OCI-LY1 (cell line): Measurements from ENCODE around the gene LNP1.

ENCODE experiments used
- H2AFZ ChIP-seq: fragments of 200-600 bp; sonication (generic), shearing (Covaris generic); 2 replicates; pipeline ENCODE4 v1.6.0; 2014; ENCODE audit warnings: antibody characterized with exemption, mild to moderate bottlenecking, low read length
- H3F3A ChIP-seq: fragments of 200-600 bp; sonication (generic), shearing (Covaris generic); 2 replicates; pipeline ENCODE4 v1.6.0; 2014; ENCODE audit warnings: mild to moderate bottlenecking, antibody characterized with exemption, low read length, moderate library complexity; ENCODE audit not compliant: insufficient read depth
- H3K27ac ChIP-seq: fragments of 200-600 bp; sonication (generic); 2 replicates; pipeline ENCODE4 v1.5.1; 2014; ENCODE audit warnings: low read length, mixed run types, mild to moderate bottlenecking, low read depth; ENCODE audit not compliant: poor library complexity, severe bottlenecking
- H3K27me3 ChIP-seq: fragments of 200-600 bp; sonication (generic); 2 replicates; pipeline ENCODE4 v1.6.0; 2014; ENCODE audit warnings: antibody characterized with exemption, mild to moderate bottlenecking, low read length, moderate library complexity; ENCODE audit not compliant: insufficient read depth
- H3K36me3 ChIP-seq: fragments of 200-600 bp; sonication (generic); 2 replicates; pipeline ENCODE4 v1.6.1; 2014; ENCODE audit warnings: mild to moderate bottlenecking, antibody characterized with exemption, low read length, moderate library complexity, mixed read lengths; ENCODE audit not compliant: insufficient read depth
- H3K4me1 ChIP-seq: fragments of 200-600 bp; sonication (generic); 2 replicates; pipeline ENCODE4 v1.5.1; 2014; ENCODE audit warnings: mild to moderate bottlenecking, low read length, moderate library complexity; ENCODE audit not compliant: insufficient read depth, severe bottlenecking
- H3K4me2 ChIP-seq: fragments of 200-600 bp; sonication (generic), shearing (Covaris generic); 2 replicates; pipeline ENCODE4 v1.6.1; 2014; ENCODE audit warnings: low read length
- H3K4me3 ChIP-seq: fragments of 200-600 bp; sonication (generic); 2 replicates; pipeline ENCODE4 v1.5.1; 2014; ENCODE audit warnings: low read length, low read depth, mild to moderate bottlenecking, mixed read lengths; ENCODE audit not compliant: poor library complexity, severe bottlenecking
- H3K79me2 ChIP-seq: fragments of 200-600 bp; shearing (Covaris generic); 2 replicates; pipeline ENCODE4 v1.6.1; 2016; ENCODE audit warnings: mixed run types, low read length, mixed read lengths; ENCODE audit not compliant: insufficient read depth
- H3K9ac ChIP-seq: fragments of 200-600 bp; sonication (generic), shearing (Covaris generic); 2 replicates; pipeline ENCODE4 v1.6.1; 2014; ENCODE audit warnings: mild to moderate bottlenecking, low read length, mixed read lengths
- H3K9me2 ChIP-seq: fragments of 200-600 bp; sonication (generic), shearing (Covaris generic); 2 replicates; pipeline ENCODE4 v1.6.1; 2014; ENCODE audit warnings: low read depth, mild to moderate bottlenecking, low read length, mixed read lengths
- H3K9me3 ChIP-seq: fragments of 200-600 bp; shearing (Covaris generic); 2 replicates; pipeline ENCODE4 v1.6.1; 2014; ENCODE audit warnings: low read length, mixed read lengths
- H4K20me1 ChIP-seq: fragments of 200-600 bp; sonication (generic), shearing (Covaris generic); 2 replicates; pipeline ENCODE4 v1.6.0; 2016; ENCODE audit warnings: mild to moderate bottlenecking, low read length; ENCODE audit not compliant: insufficient read depth
- CTCF ChIP-seq: fragments of 200-600 bp; sonication (generic), shearing (Covaris generic); IDR thresholded peaks from 2 replicates; pipeline ENCODE4 v1.5.1; 2017; ENCODE audit warnings: mild to moderate bottlenecking, antibody characterized with exemption, low read length, moderate library complexity, mixed read lengths
- EZH2 ChIP-seq: fragments of 200-600 bp; sonication (generic), shearing (Covaris generic); IDR thresholded peaks from 2 replicates; pipeline ENCODE4 v1.8.0; 2017; ENCODE audit warnings: borderline replicate concordance, mixed run types, mild to moderate bottlenecking, antibody characterized with exemption, low read length, moderate library complexity, mixed read lengths

Gene LNP1

GRCh38 chr3:100463646-100464155 lies 62.4 kb downstream of the LNP1 start:
- H3K27ac ChIP-seq, result no peak overlapping the region
- no peak overlapping the region for H3K9ac ChIP-seq
- no peaks in the 10 kb centered on the region for H3K9me3 ChIP-seq
- no peaks in the 10 kb centered on the region for H3F3A ChIP-seq
- H3K9me2 ChIP-seq, result no peaks in the 10 kb centered on the region
- no peaks in the 10 kb centered on the region for H3K79me2 ChIP-seq
- no peak overlapping the region for H3K4me2 ChIP-seq
- H4K20me1 ChIP-seq, result no peaks in the 10 kb centered on the region
- TF ChIP-seq EZH2, result no peak
- no peak for TF ChIP-seq CTCF
- no peaks in the 10 kb centered on the region for H3K36me3 ChIP-seq
- no peak overlapping the region for H3K4me3 ChIP-seq
- no peak overlapping the region for H2AFZ ChIP-seq
- H3K4me1 ChIP-seq, result no peaks in the 10 kb centered on the region
- no peaks in the 10 kb centered on the region for H3K27me3 ChIP-seq

GRCh38 chr3:100465892-100466777 lies 64.8 kb downstream of the LNP1 start:
- TF ChIP-seq CTCF (no peak), EZH2 (no peak)
- no peaks in the 10 kb centered on the region for H4K20me1 ChIP-seq
- H3F3A ChIP-seq, result no peaks in the 10 kb centered on the region
- no peaks in the 10 kb centered on the region for H3K9me2 ChIP-seq
- no peak overlapping the region for H3K9ac ChIP-seq
- no peaks in the 10 kb centered on the region for H3K9me3 ChIP-seq
- H3K27me3 ChIP-seq, result no peaks in the 10 kb centered on the region
- H3K79me2 ChIP-seq, result no peaks in the 10 kb centered on the region
- no peaks in the 10 kb centered on the region for H3K36me3 ChIP-seq
- no peak overlapping the region for H3K4me2 ChIP-seq
- H3K27ac ChIP-seq, result no peak overlapping the region
- no peak overlapping the region for H3K4me3 ChIP-seq
- H3K4me1 ChIP-seq, result no peaks in the 10 kb centered on the region
- no peak overlapping the region for H2AFZ ChIP-seq

GRCh38 chr3:100467133-100467532 lies 65.8 kb downstream of the LNP1 start:
- Histone ChIP-seq H3K9me2 (no peaks in the 10 kb centered on the region), H3K9me3 (no peaks in the 10 kb centered on the region), H3K4me1 (no peaks in the 10 kb centered on the region), H3F3A (no peaks in the 10 kb centered on the region), H3K4me2 (no peak overlapping the region), H3K36me3 (no peaks in the 10 kb centered on the region), H4K20me1 (no peaks in the 10 kb centered on the region), H3K79me2 (no peaks in the 10 kb centered on the region), H2AFZ (no peak overlapping the region), H3K27ac (no peak overlapping the region), H3K27me3 (no peaks in the 10 kb centered on the region), H3K4me3 (no peak overlapping the region), H3K9ac (no peak overlapping the region)
- no peak for TF ChIP-seq CTCF
- TF ChIP-seq EZH2, result no peak
